Islet precursor cell (in vitro differentiated cells): ENCODE measurements around the gene TMPRSS15.

Experiments
- DNase-seq: peaks from one replicate; pipeline ENCODE4 v3.0.0-alpha.2; 2018

Gene TMPRSS15

DNA sequence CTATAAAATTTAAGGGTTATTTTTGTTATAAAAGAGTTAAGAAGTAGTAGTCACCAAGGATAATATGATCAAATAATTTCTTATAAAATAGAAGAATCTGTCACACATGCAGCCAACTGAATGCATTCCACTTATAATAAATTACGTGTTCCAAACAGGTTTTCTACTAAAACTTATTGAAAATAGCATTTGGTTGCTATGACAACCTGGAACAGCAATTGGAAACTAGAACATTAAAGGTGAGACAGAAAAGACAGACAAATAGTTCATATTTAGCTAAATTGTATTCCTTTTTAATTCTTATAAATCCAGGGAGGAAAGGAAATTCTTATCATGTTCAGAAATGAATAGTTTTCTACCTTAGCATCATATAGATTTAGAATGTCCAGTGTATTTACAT is 168.0 kb downstream of the TMPRSS15 start:
- no peak for DNase-seq

DNA sequence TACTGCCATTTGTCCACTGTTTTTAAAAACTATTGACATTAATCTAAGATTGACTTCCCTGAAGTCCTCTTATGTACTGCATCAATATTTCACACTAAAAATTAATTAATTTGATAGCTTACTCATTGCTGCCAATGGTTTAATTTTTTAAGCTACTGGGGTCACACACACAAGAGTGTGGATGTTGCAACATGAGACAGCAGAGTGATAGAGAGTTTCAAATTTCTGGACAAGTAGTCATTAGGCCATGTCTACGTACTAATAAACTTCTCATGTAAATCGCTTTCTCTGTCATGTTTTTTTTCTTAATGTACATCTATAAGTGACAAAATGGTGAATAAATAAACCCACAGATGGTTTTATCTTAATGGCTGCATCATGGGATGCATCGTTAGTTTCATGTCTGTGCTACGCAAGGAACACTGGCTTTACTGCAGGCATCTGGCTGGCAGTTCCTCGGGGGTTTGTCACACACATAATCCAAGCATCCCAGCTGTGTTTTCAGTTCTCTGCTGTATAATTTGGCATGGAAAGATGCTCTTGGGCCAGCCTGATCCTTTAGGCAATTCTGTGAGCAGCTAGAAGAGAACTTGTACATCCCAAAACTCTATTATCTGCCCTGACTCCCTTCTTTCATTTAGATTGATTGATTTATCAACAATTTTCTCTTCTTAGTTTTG is 175.4 kb downstream of the TMPRSS15 start:
- no peak for DNase-seq

DNA sequence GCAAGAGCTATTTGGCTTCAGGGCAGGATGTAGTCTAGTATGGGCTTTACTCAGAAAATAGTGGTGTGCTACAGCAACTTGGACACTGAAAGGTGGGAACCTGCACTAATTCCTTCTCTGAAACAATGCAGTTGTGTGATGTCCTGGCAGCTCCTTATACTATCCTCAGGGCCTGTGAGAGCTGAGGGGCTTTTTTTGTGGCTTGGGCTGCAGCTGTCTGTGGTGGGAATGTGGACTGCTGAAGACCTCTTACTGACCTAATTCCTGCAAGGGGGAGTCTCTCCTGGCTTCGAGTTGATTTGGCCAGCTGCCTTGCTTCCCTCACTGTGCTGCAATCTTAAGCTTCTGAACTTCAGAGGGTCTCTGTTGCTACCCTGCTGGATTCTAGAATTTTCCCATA is 181.2 kb downstream of the TMPRSS15 start:
- DNase-seq, result no peak

DNA sequence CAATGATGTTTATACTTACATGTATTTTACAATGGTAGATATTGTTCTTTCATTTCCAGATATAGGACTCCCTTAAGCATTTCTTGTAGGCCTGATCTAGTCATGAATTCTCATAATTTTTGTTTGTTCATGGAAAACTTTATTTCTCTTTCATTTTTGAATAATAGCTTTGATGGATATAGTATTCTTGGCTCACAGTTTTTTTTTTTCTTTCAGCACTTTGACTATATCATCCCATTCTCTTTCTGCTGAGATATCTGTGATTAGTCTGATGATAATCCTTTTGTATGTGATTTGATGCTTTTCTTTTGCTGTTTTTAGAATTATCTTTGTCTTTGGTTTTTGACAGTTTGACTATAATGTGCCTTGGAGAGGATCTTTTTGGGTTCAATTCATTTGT is 183.1 kb downstream of the TMPRSS15 start:
- no peak for DNase-seq
